ENCODE data around the gene P2RY6. TPM values are rescaled to one million over a fixed set of nuclear protein-coding genes. Genes with fewer than 3 reads are reported as not detected.

The P2RY6 gene
- total RNA-seq, 4 donors from 2014 or later = 0.46 to 0.81 TPM; not detected in 2

DNA sequence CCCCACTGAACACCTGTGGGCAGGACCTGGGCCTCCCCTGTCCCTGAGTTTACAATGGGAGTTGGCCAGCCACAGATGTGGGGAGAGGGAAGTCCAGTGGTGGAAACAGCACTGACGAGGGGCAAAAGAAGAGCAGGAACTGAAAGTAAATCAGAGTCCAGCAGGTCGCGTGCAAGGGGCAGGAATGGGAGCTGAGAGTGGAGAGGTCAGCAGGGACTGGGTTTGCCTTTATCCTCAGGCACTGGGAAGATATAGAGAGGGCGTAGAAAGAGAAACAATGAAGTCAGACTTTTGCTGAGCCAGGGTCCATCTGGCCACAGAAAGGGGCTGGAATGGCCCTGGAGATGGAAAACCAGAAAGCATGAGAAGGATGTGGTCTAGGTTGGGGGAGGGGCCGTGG, 8.5 kb downstream of the P2RY6 start:
- 75 to 86% methylated on average over 5 of the region's 5 CpGs for WGBS, 2 donors
- TF ChIP-seq POLR2A (IDR thresholded peaks at IDR 0.05) = no peak
- DNase-seq (ENCODE audit: low spot score in 2 of 2) = no peak
- intact Hi-C loops (cut with DNase I; ENCODE audit: low total_unique reads) = no loop called here
- no peak overlapping the region for H3K4me3 ChIP-seq (ENCODE audit: low read depth, poor library complexity, severe bottlenecking)

GRCh38 chr11:73281201-73281741, 9.1 kb downstream of the P2RY6 start:
- TF ChIP-seq POLR2A (IDR thresholded peaks at IDR 0.05) = no peak
- WGBS, 2 donors = 82 to 89% methylated on average over 3 of the region's 3 CpGs
- DNase-seq (ENCODE audit: low spot score in 2 of 2) = no peak
- intact Hi-C loops (cut with DNase I; ENCODE audit: low total_unique reads) = no loop called here
- no peak overlapping the region for H3K4me3 ChIP-seq (ENCODE audit: low read depth, poor library complexity, severe bottlenecking)

GRCh38 chr11:73281796-73282660, 9.9 kb downstream of the P2RY6 start:
- intact Hi-C loops (cut with DNase I; ENCODE audit: low total_unique reads) = loop anchor here (1.0 kb wide), 1 partner anchor 47 kb away; no protein-coding TSS in a partner anchor
- no peak for DNase-seq (ENCODE audit: low spot score in 2 of 2)
- WGBS, 2 donors = 91 to 93% methylated on average over 2 to 3 of the region's 3 CpGs
- no peak overlapping the region for H3K4me3 ChIP-seq (ENCODE audit: low read depth, poor library complexity, severe bottlenecking)
- no peak for TF ChIP-seq POLR2A (IDR thresholded peaks at IDR 0.05)
- TF ChIP-seq, protein P1, sequence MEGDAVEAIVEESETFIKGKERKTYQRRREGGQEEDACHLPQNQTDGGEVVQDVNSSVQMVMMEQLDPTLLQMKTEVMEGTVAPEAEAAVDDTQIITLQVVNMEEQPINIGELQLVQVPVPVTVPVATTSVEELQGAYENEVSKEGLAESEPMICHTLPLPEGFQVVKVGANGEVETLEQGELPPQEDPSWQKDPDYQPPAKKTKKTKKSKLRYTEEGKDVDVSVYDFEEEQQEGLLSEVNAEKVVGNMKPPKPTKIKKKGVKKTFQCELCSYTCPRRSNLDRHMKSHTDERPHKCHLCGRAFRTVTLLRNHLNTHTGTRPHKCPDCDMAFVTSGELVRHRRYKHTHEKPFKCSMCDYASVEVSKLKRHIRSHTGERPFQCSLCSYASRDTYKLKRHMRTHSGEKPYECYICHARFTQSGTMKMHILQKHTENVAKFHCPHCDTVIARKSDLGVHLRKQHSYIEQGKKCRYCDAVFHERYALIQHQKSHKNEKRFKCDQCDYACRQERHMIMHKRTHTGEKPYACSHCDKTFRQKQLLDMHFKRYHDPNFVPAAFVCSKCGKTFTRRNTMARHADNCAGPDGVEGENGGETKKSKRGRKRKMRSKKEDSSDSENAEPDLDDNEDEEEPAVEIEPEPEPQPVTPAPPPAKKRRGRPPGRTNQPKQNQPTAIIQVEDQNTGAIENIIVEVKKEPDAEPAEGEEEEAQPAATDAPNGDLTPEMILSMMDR (IDR thresholded peaks at IDR 0.05) = no peak

GRCh38 chr11:73283276-73284000, 11.3 kb downstream of the P2RY6 start:
- DNase-seq (ENCODE audit: low spot score in 2 of 2) = no peak
- no peak overlapping the region for H3K4me3 ChIP-seq (ENCODE audit: low read depth, poor library complexity, severe bottlenecking)
- WGBS, 2 donors = 65 to 74% methylated on average over 10 of the region's 10 CpGs
- TF ChIP-seq, protein P1 (IDR thresholded peaks at IDR 0.05) = no peak
- no peak for TF ChIP-seq POLR2A (IDR thresholded peaks at IDR 0.05)
- intact Hi-C loops (cut with DNase I; ENCODE audit: low total_unique reads) = no loop called here

DNA sequence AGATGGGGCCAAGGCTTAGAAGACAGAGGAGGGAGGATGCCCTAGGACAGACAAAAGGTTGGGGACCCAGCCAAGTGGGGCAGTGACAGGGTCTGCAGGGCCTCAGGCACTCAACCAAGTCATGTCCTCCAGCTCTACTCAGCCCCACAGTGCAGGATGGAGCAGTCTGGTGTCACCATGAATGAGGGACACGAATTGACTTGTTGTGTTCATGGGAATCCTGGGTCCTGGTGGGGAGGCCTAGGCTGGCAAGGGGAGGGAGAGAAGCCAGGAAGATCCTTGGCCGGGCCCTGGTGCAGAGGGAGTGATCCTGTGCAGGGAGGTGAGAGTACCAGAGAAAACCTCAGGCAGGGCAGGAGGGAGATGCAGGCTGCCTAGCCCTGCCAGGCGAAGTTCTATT, 12.0 kb downstream of the P2RY6 start:
- no peak overlapping the region for H3K4me3 ChIP-seq (ENCODE audit: low read depth, poor library complexity, severe bottlenecking)
- intact Hi-C loops (cut with DNase I; ENCODE audit: low total_unique reads) = no loop called here
- TF ChIP-seq POLR2A (IDR thresholded peaks at IDR 0.05) = no peak
- TF ChIP-seq, protein P1 (IDR thresholded peaks at IDR 0.05) = no peak
- no peak for DNase-seq (ENCODE audit: low spot score in 2 of 2)
- WGBS, 2 donors = 80 to 93% methylated on average over 3 of the region's 3 CpGs

- DNase-seq (ENCODE audit: low spot score in 2 of 2) = no peak
- no peak overlapping the region for H3K4me3 ChIP-seq (ENCODE audit: low read depth, poor library complexity, severe bottlenecking)
- intact Hi-C loops (cut with DNase I; ENCODE audit: low total_unique reads) = no loop called here
- WGBS, 2 donors = 80 to 88% methylated on average over 1 of the region's 1 CpG
- TF ChIP-seq, protein P1 (IDR thresholded peaks at IDR 0.05) = no peak
- no peak for TF ChIP-seq POLR2A (IDR thresholded peaks at IDR 0.05)
Observed at GRCh38 chr11:73285721-73286120, 13.6 kb downstream of the P2RY6 start.

All from lower leg skin (tissue), 4 donors.